A549 (cell line): ENCODE measurements around the gene UTF1. TPM values are rescaled to one million over a fixed set of nuclear protein-coding genes. Genes with fewer than 3 reads are reported as not detected.

ENCODE experiments used
- ATAC-seq, 2 experiments: fragments of 200-7000 bp in 1 of 2; fragments of >200 bp in 1 of 2; cut with Nextera tagmentation in 1 of 2; cut with Tn5 transposase in 1 of 2; 3 replicates each; pipeline versions ENCODE4 v1.8.0 to v1.9.1; 2018 to 2020; ENCODE audit warnings: mild to moderate bottlenecking in 1 of 2, moderate library complexity in 1 of 2
- CTCF ChIA-PET: fragments of 300-600 bp; sonication (Branson Sonifier 250); formaldehyde crosslinking; extraction: SDS; loops from one replicate; lab custom pipeline; 2021; ENCODE audit warnings: antibody characterized with exemption, inconsistent platforms; lab: Yijun Ruan, JAX
- POLR2A ChIA-PET: fragments of 350-600 bp; formaldehyde crosslinking; extraction: SDS; loops from one replicate; lab custom pipeline; 2021; ENCODE audit warnings: antibody characterized with exemption, inconsistent platforms; lab: Yijun Ruan, JAX
- DNase-seq, 2 experiments: peaks; one replicate each; pipeline versions ENCODE4 v3.0.0 to v3.0.0-alpha.2; 2011 to 2016; ENCODE audit warnings: low read depth in 1 of 2, low spot score in 1 of 2
- FAIRE-seq: peaks from 2 replicates; lab custom pipeline; 2011; peaks lifted over from hg19 to GRCh38; lab: Jason Lieb, UNC
- H3K27ac ChIP-seq, 2 experiments: fragments of >200 bp; sonication (Bioruptor Twin); formaldehyde crosslinking; 3 replicates each; pipeline ENCODE4 v1.5.1; 2016 to 2017
- H3K4me1 ChIP-seq: fragments of >200 bp; sonication (Bioruptor Twin); formaldehyde crosslinking; 3 replicates; pipeline ENCODE4 v1.6.1; 2016
- H3K4me2 ChIP-seq: fragments of >200 bp; sonication (Bioruptor Twin); formaldehyde crosslinking; 3 replicates; pipeline ENCODE4 v1.6.1; 2016
- H3K4me3 ChIP-seq: fragments of >200 bp; sonication (Bioruptor Twin); formaldehyde crosslinking; 3 replicates; pipeline ENCODE4 v1.5.1; 2016
- H3K9me3 ChIP-seq: fragments of >200 bp; sonication (Bioruptor Twin); formaldehyde crosslinking; 3 replicates; pipeline ENCODE4 v1.6.1; 2016
- ATOH8 ChIP-seq: fragments of 250-450 bp; sonication (Bioruptor Pico); IDR thresholded peaks from 2 replicates; pipeline ENCODE4 v1.5.0; 2020; ENCODE audit warnings: low read depth, mild to moderate bottlenecking, moderate library complexity
- CHD2 ChIP-seq: fragments of 150-350 bp; IDR thresholded peaks from 2 replicates; pipeline ENCODE4 v1.6.1; 2014; ENCODE audit warnings: low read length; ENCODE audit not compliant: partially characterized antibody
- ELK1 ChIP-seq: fragments of 150-350 bp; IDR thresholded peaks from 2 replicates; pipeline ENCODE4 v1.6.1; 2014; ENCODE audit warnings: low read depth, mild to moderate bottlenecking, low read length
- EP300 ChIP-seq, 2 experiments: fragments of >200 bp; sonication (Bioruptor Twin); formaldehyde crosslinking; IDR thresholded peaks; 2 replicates in 1 of 2; 3 replicates in 1 of 2; pipeline ENCODE4 v1.6.1; 2016 to 2017
- FOSB ChIP-seq: fragments of 250-450 bp; sonication (Bioruptor Pico); IDR thresholded peaks from 2 replicates; pipeline ENCODE4 v1.5.0; 2020; ENCODE audit warnings: mild to moderate bottlenecking, moderate library complexity
- HEYL ChIP-seq: fragments of 250-450 bp; sonication (Bioruptor Pico); IDR thresholded peaks from 2 replicates; pipeline ENCODE4 v1.8.0; 2021; ENCODE audit warnings: mild to moderate bottlenecking, moderate library complexity
- MAX ChIP-seq: IDR thresholded peaks from 2 replicates; pipeline ENCODE4 v1.6.1; 2012
- NFE2L2 ChIP-seq: fragments of 150-350 bp; conservative IDR thresholded peaks from 2 replicates; pipeline ENCODE4 v1.6.1; 2014; ENCODE audit warnings: low read length
- PHF8 ChIP-seq: fragments of 200-600 bp; sonication (generic); IDR thresholded peaks from 2 replicates; pipeline ENCODE4 v1.6.1; 2016; ENCODE audit warnings: low read depth, mild to moderate bottlenecking, antibody characterized with exemption, moderate library complexity, borderline replicate concordance
- USF2 ChIP-seq: fragments of 450-650 bp; IDR thresholded peaks from 2 replicates; pipeline ENCODE4 v1.6.1; 2014; ENCODE audit warnings: antibody characterized with exemption
- WGBS: methylation state at CpG from one replicate; pipeline ENCODE4 v1.1.6; 2017; ENCODE audit errors: missing lambda C conversion rate; 5-methylcytosine and 5-hydroxymethylcytosine counted together
- polyA plus RNA-seq, 4 experiments: library from polyadenylated mRNA; depleted of rRNA in 3 of 4; stranded (reverse); fragments of >200 nt; fragmentation: RNase III in 1 of 4; extraction: RNeasy Plus Mini Kit Qiagen cat#74134 plus additional on column Dnase treatment in 1 of 4; gene quantifications; 2 replicates in 3 of 4; 3 replicates in 1 of 4; pipeline ENCODE4 v1.2.3, GENCODE V29; 2011 to 2017
- TF ChIP-seq, protein P1 (sequence below): fragments of >200 bp; sonication (Bioruptor Twin); formaldehyde crosslinking; IDR thresholded peaks from 3 replicates; pipeline ENCODE4 v1.5.1; 2016

UTF1 gene
- polyA plus RNA-seq, 2 of the 4 experiments (the other 2 are of a cell fraction), result not detected

DNA sequence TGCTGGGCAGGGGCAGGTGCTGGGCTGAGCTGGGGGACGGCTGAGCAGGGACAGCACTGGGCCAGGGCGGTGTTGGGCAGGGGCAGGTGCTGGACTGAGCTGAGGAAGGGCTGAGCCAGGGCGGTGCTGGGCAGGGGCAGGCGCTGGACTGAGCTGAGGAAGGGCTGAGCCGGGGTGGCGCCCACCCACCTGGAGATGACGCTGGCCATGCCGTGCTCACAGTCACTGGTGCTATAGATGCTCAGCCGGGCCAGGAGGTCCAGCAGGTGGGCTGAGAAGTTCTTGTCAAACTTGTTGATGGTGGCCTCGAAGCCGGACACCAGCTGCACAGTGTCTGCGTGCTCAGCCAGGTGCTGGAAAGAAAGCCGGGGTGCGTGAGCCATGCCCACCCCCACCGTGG is 51.1 kb downstream of the UTF1 start:
- Histone ChIP-seq H3K4me1 (peaks cover 4% of the 10 kb centered on the region; the same call in 1 of the 3 replicates), H3K9me3 (no peaks in the 10 kb centered on the region), H3K4me3 (no peak overlapping the region), H3K4me2 (no peak overlapping the region), H3K27ac (no peak overlapping the region)
- TF ChIP-seq MAX, result no peak
- TF ChIP-seq FOSB, result no peak
- no peak for TF ChIP-seq PHF8
- TF ChIP-seq ATOH8 (CRISPR knock-in tag), result no peak
- no peak for TF ChIP-seq EP300 (IDR thresholded peaks at IDR 0.05)
- TF ChIP-seq ELK1, result no peak
- TF ChIP-seq NFE2L2, result no peak
- no peak for TF ChIP-seq CHD2
- TF ChIP-seq USF2, result no peak
- TF ChIP-seq, protein P1, sequence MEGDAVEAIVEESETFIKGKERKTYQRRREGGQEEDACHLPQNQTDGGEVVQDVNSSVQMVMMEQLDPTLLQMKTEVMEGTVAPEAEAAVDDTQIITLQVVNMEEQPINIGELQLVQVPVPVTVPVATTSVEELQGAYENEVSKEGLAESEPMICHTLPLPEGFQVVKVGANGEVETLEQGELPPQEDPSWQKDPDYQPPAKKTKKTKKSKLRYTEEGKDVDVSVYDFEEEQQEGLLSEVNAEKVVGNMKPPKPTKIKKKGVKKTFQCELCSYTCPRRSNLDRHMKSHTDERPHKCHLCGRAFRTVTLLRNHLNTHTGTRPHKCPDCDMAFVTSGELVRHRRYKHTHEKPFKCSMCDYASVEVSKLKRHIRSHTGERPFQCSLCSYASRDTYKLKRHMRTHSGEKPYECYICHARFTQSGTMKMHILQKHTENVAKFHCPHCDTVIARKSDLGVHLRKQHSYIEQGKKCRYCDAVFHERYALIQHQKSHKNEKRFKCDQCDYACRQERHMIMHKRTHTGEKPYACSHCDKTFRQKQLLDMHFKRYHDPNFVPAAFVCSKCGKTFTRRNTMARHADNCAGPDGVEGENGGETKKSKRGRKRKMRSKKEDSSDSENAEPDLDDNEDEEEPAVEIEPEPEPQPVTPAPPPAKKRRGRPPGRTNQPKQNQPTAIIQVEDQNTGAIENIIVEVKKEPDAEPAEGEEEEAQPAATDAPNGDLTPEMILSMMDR, result no peak
- no peak for TF ChIP-seq HEYL (CRISPR knock-in tag)
- ChIA-PET CTCF (interaction anchor here (1.5 to 2.8 kb wide), 2 partner anchors 9 to 26 kb away, joined by 3 to 10 read pairs; no protein-coding TSS in a partner anchor), POLR2A (no interaction called here)
- 91% methylated on average over 10 of the region's 15 CpGs for WGBS
- ATAC-seq (no peak), DNase-seq (no peak), FAIRE-seq (no peak)

Other genes starting within 250 kb of the UTF1 start
- not detected in 2 replicates for gene ADGRA1, start 142.3 kb upstream of the UTF1 start, polyA plus RNA-seq (2011; rRNA removed)
- 0.03 TPM in 1 of 3 replicates, not detected in the others for gene ADGRA1, start 142.3 kb upstream of the UTF1 start, polyA plus RNA-seq (2017; fragmentation: RNase III; extraction: RNeasy Plus Mini Kit Qiagen cat#74134 plus additional on column Dnase treatment)
- 0.63 and 0.65 TPM in 2 replicates for gene KNDC1, start 70.0 kb upstream of the UTF1 start, polyA plus RNA-seq (2011; rRNA removed)
- gene KNDC1, start 70.0 kb upstream of the UTF1 start, polyA plus RNA-seq (2017; fragmentation: RNase III; extraction: RNeasy Plus Mini Kit Qiagen cat#74134 plus additional on column Dnase treatment), result 0.49 to 0.73 TPM (median 0.56 TPM) in 3 replicates
- not detected in 2 replicates for gene VENTX, start 7.6 kb downstream of the UTF1 start, polyA plus RNA-seq (2011; rRNA removed)
- not detected in 3 replicates for gene VENTX, start 7.6 kb downstream of the UTF1 start, polyA plus RNA-seq (2017; fragmentation: RNase III; extraction: RNeasy Plus Mini Kit Qiagen cat#74134 plus additional on column Dnase treatment)
- 1.4 TPM in 2 replicates for gene ADAM8, start 46.7 kb downstream of the UTF1 start, polyA plus RNA-seq (2011; rRNA removed)
- gene ADAM8, start 46.7 kb downstream of the UTF1 start, polyA plus RNA-seq (2017; fragmentation: RNase III; extraction: RNeasy Plus Mini Kit Qiagen cat#74134 plus additional on column Dnase treatment), result 4.1 to 5.2 TPM (median 4.4 TPM) in 3 replicates
- gene TUBGCP2, start 78.7 kb downstream of the UTF1 start, polyA plus RNA-seq (2011; rRNA removed), result 44.5 and 44.9 TPM in 2 replicates
- 32.5 to 35.0 TPM (median 33.6 TPM) in 3 replicates for gene TUBGCP2, start 78.7 kb downstream of the UTF1 start, polyA plus RNA-seq (2017; fragmentation: RNase III; extraction: RNeasy Plus Mini Kit Qiagen cat#74134 plus additional on column Dnase treatment)
- gene ZNF511, start 78.7 kb downstream of the UTF1 start, polyA plus RNA-seq (2011; rRNA removed), result 39.4 and 40.2 TPM in 2 replicates
- gene ZNF511, start 78.7 kb downstream of the UTF1 start, polyA plus RNA-seq (2017; fragmentation: RNase III; extraction: RNeasy Plus Mini Kit Qiagen cat#74134 plus additional on column Dnase treatment), result 41.1 to 43.6 TPM (median 41.7 TPM) in 3 replicates
- 0.28 and 0.30 TPM in 2 replicates for gene CALY, start 106.7 kb downstream of the UTF1 start, polyA plus RNA-seq (2011; rRNA removed)
- 0.63 to 0.89 TPM (median 0.73 TPM) in 3 replicates for gene CALY, start 106.7 kb downstream of the UTF1 start, polyA plus RNA-seq (2017; fragmentation: RNase III; extraction: RNeasy Plus Mini Kit Qiagen cat#74134 plus additional on column Dnase treatment)
- gene PRAP1, start 117.2 kb downstream of the UTF1 start, polyA plus RNA-seq (2011; rRNA removed), result 0.13 TPM in 1 of 2 replicates, not detected in the other
- gene PRAP1, start 117.2 kb downstream of the UTF1 start, polyA plus RNA-seq (2017; fragmentation: RNase III; extraction: RNeasy Plus Mini Kit Qiagen cat#74134 plus additional on column Dnase treatment), result not detected in 3 replicates
- 7.6 and 8.1 TPM in 2 replicates for gene FUOM, start 127.8 kb downstream of the UTF1 start, polyA plus RNA-seq (2011; rRNA removed)
- gene FUOM, start 127.8 kb downstream of the UTF1 start, polyA plus RNA-seq (2017; fragmentation: RNase III; extraction: RNeasy Plus Mini Kit Qiagen cat#74134 plus additional on column Dnase treatment), result 6.5 to 8.7 TPM (median 6.8 TPM) in 3 replicates
- 54.6 and 66.7 TPM in 2 replicates for gene ECHS1, start 143.1 kb downstream of the UTF1 start, polyA plus RNA-seq (2011; rRNA removed)
- gene ECHS1, start 143.1 kb downstream of the UTF1 start, polyA plus RNA-seq (2017; fragmentation: RNase III; extraction: RNeasy Plus Mini Kit Qiagen cat#74134 plus additional on column Dnase treatment), result 132 to 138 TPM (median 133 TPM) in 3 replicates
- gene PAOX, start 149.0 kb downstream of the UTF1 start, polyA plus RNA-seq (2011; rRNA removed), result 1.6 and 1.8 TPM in 2 replicates
- 1.8 to 2.8 TPM (median 2.3 TPM) in 3 replicates for gene PAOX, start 149.0 kb downstream of the UTF1 start, polyA plus RNA-seq (2017; fragmentation: RNase III; extraction: RNeasy Plus Mini Kit Qiagen cat#74134 plus additional on column Dnase treatment)
- gene MTG1, start 163.9 kb downstream of the UTF1 start, polyA plus RNA-seq (2011; rRNA removed), result 65.6 and 67.2 TPM in 2 replicates
- gene MTG1, start 163.9 kb downstream of the UTF1 start, polyA plus RNA-seq (2017; fragmentation: RNase III; extraction: RNeasy Plus Mini Kit Qiagen cat#74134 plus additional on column Dnase treatment), result 57.1 to 62.2 TPM (median 60.3 TPM) in 3 replicates
- gene SPRN, start 194.4 kb downstream of the UTF1 start, polyA plus RNA-seq (2011; rRNA removed), result 0.06 and 0.08 TPM in 2 replicates
- gene SPRN, start 194.4 kb downstream of the UTF1 start, polyA plus RNA-seq (2017; fragmentation: RNase III; extraction: RNeasy Plus Mini Kit Qiagen cat#74134 plus additional on column Dnase treatment), result 0.15 to 0.18 TPM (median 0.16 TPM) in 3 replicates
- gene SCART1, start 223.7 kb downstream of the UTF1 start, polyA plus RNA-seq (2011; rRNA removed), result 0.45 and 0.96 TPM in 2 replicates
- 0.32 to 0.42 TPM (median 0.37 TPM) in 3 replicates for gene SCART1, start 223.7 kb downstream of the UTF1 start, polyA plus RNA-seq (2017; fragmentation: RNase III; extraction: RNeasy Plus Mini Kit Qiagen cat#74134 plus additional on column Dnase treatment)